NCI-H82 (cell line): Measurements from ENCODE around the gene BICD1.

Experiments
- DNase-seq: peaks from one replicate; lab custom pipeline; 2025; lab: John Stamatoyannopoulos, UW

BICD1 gene

DNA sequence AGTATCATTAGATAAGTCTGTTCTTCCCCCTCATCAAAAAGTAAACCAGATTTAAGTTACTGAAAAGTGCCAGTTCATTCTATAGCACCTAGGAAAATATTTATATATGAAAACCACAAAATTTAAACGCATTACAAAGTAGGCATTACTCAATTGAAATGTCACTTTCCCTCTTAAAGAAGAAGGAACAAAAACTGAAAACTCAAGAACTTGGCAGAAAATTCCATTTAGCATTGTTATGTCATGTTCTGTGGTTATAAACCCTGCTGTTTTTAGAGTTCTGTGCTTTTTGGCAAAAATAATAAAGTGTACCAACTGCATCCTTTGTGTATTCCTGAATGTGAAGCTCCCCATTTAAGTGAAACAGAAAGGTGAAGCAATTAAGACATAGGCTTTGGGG lies 296.3 kb downstream of the BICD1 start:
- DNase-seq: no peak

GRCh38 chr12:32407795-32408194 lies 301.1 kb downstream of the BICD1 start:
- DNase-seq: no peak

DNA sequence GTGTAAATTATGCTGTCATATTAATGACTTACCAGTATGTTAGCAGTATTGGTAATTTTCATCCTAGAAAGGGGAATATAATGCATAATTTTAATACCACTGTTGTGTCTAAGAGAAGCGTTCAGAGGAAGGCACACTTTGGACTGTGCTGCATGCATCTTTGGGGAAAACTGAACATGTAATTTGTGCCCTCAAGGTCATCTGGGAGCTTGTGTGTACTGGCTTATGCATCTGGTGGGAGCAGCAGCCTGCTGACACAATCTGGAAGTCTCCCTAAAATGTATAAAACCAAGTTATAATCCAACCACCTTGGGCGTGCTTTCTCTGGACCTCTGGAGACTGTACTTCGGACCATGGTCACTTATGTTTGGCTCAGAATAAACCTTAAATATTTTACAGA lies 306.8 kb downstream of the BICD1 start:
- DNase-seq: no peak

- DNase-seq: no peak
Measured at GRCh38 chr12:32418221-32418620, 311.6 kb downstream of the BICD1 start.

DNA sequence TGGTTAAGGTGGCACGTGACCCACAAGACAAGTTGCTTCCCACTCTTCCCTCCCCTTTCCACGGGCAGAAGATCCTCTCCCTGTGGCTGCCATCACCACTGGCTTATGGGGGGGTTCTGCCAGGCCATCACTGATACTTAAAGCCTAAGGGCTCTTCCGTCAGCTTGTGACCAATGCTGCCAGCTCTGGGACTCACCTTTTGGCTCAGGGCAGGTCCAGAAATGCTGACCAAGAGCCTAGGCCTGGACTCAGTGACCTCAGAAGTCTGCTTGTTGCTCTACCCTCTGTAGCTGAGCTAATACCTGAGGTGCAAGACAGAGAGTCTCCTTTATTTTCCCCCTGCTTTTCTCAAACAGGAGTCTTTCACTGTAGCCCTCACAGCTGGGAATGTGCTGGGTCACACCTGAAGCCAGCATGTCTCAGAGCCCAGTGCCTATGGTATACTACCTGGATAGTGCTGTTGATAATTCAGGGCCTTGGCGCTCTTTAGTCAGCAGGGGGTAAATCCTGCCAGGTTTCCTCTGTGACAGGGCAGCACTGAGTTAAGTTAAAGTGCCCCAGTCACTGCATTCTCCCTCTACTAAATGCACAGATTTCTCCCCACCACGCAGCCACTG lies 312.4 kb downstream of the BICD1 start:
- DNase-seq: no peak

DNA sequence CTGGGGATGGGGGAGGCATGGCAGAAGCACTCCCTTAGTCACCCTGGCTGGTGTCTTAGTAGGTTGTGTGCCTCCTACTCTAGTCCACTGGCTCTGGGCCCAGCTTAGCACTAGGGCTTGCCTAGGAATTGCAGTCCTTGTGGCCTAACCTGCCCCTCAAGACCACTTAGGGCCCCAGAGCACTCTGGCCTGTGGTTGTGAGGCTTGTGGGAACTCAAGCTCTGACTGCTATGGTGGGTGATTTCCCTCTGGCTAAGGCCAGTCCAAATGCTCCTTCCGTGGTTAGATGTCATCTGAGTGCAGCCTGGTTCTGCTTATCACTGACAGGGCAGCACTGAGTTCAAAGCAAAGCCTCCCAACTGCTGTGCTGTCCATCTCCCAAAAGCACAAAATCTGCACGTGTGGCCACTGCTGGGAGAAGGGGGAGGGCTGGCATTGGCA lies 312.9 kb downstream of the BICD1 start:
- no peak for DNase-seq

- no peak for DNase-seq
Measured at GRCh38 chr12:32420356-32420755, 313.7 kb downstream of the BICD1 start.

DNA sequence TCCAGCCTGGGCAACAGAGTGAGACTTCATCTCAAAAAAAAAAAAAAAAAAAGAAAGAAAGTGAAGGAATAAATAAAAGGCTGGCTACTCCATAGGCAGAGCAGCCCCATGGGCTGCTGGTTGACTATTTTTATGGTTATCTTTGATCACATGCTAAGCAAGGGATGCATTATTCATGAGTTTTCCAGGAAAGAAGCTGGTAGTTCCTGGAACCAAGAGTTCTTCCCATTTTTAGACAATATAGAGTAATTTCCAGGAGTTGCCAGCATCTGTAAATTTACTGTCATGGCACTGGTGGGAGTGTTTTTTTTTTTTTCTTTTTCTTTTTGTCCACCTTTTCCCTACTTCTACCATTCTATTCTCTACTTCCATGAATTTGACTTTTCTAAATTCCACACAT lies 316.9 kb downstream of the BICD1 start:
- no peak for DNase-seq

DNA sequence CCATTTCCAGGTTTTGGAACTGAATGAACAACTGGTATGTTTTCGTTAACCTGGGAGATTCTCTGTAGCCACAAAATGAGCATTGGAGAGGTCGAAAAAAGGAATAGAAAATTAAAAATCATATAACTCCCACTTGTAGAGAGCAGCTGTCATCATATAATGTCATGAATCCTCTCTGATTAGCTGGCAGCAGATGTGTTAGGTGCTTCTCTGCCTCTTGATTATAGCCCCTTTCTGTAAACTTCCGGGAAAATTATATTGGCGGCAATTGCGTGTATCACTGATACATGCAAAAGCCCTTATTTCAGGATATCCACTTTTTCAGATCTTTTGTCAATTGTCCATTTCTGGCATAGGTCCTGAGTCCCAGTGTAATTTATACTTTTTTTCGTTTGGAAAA lies 324.4 kb downstream of the BICD1 start:
- no peak for DNase-seq
